Stimulated activated CD4-positive, alpha-beta T cell treated with anti-CD3 and anti-CD28 coated beads, Interleukin-4, amount 100 ng/mL, for 1 hour (primary cell): ENCODE results near the gene CCNG2.

Experiments
- DNase-seq: peaks from one replicate; pipeline ENCODE4 v3.0.0-alpha.2; 2020

CCNG2 gene

GRCh38 chr4:77209936-77210335, 52.9 kb downstream of the CCNG2 start:
- no peak for DNase-seq

DNA sequence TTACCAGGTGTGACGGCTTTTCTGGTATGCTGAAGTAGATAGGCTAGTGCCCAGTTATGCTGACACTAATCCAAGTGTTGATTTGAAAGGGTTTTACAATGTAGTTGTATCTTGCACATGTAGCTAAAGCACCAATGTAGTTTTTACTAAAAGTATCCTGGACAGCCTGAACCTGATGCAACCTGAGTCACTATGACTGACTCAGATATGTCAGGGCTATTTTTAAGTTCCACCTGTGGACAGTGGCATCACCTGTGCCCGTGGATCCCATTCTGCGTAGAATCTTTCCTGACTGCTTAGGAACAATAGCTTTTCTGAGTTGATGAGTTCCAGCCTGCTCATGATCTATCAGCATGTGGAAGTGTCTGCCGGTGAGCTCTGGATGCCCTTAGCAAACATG, 58.1 kb downstream of the CCNG2 start:
- DNase-seq = no peak

DNA sequence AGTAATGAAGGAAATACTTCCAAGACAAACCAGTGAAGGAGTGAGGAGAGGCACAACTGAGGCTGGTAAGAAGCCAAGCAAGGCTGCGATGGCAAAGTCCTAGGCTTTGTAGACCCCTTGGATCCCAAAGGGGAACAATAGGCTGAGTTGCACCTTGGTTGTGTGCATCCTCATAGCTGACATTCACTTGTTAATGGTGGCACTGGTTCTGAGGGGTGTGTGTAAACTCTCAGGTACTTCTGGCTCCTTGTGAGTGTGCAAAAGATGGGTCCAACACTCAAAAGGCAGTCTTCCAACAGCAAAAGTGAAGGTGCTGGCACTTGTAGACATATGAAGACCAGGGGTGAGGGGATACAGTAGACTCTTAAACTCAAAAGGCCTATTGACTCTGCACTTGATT, 60.5 kb downstream of the CCNG2 start:
- no peak for DNase-seq

GRCh38 chr4:77219266-77219665, 62.3 kb downstream of the CCNG2 start:
- no peak for DNase-seq
